Lower leg skin (tissue), 4 donors: Measurements from ENCODE around the gene PARS2. TPM values are rescaled to one million over a fixed set of nuclear protein-coding genes. Genes with fewer than 3 reads are reported as not detected.

ENCODE experiments used
- DNase-seq, 2 donors: peaks; one replicate each; pipeline ENCODE4 v3.0.0-alpha.2; 2019; ENCODE audit warnings: low spot score in 2 of 2
- H3K4me3 ChIP-seq: fragments of 200-600 bp; sonication (generic); 2 replicates; pipeline ENCODE4 v1.5.1; 2017; ENCODE audit warnings: mild to moderate bottlenecking, low read depth; ENCODE audit not compliant: poor library complexity, severe bottlenecking
- POLR2A ChIP-seq, 2 donors: fragments of 450-650 bp; IDR thresholded peaks; one replicate each; pipeline ENCODE4 v1.6.1; 2016 to 2017; ENCODE audit warnings: antibody characterized with exemption in 2 of 2, mild to moderate bottlenecking in 1 of 2, moderate library complexity in 1 of 2
- WGBS, 2 donors: methylation state at CpG; one replicate each; pipeline ENCODE4 v1.1.5; 2018; 5-methylcytosine and 5-hydroxymethylcytosine counted together
- intact Hi-C: fragments of 100-400 bp; cut with DNase I; formaldehyde crosslinking; loops from one replicate; pipeline ENCODE4 v1.15.0; 2023; ENCODE audit warnings: low total_unique reads
- total RNA-seq, 4 donors: library from RNA; depleted of rRNA; stranded (reverse); fragments of >200 nt; gene quantifications; one replicate each; pipeline ENCODE4 v1.1.0, GENCODE V29; 2016
- TF ChIP-seq, protein P1 (sequence below), 3 donors: fragments of 450-650 bp; IDR thresholded peaks; one replicate each; pipeline ENCODE4 v1.5.1; 2016; ENCODE audit warnings: antibody characterized with exemption in 3 of 3, mild to moderate bottlenecking in 3 of 3, moderate library complexity in 2 of 3

PARS2 gene
- total RNA-seq, 4 donors from 2014 or later = 4.0 to 7.7 (median 5.1) TPM

DNA sequence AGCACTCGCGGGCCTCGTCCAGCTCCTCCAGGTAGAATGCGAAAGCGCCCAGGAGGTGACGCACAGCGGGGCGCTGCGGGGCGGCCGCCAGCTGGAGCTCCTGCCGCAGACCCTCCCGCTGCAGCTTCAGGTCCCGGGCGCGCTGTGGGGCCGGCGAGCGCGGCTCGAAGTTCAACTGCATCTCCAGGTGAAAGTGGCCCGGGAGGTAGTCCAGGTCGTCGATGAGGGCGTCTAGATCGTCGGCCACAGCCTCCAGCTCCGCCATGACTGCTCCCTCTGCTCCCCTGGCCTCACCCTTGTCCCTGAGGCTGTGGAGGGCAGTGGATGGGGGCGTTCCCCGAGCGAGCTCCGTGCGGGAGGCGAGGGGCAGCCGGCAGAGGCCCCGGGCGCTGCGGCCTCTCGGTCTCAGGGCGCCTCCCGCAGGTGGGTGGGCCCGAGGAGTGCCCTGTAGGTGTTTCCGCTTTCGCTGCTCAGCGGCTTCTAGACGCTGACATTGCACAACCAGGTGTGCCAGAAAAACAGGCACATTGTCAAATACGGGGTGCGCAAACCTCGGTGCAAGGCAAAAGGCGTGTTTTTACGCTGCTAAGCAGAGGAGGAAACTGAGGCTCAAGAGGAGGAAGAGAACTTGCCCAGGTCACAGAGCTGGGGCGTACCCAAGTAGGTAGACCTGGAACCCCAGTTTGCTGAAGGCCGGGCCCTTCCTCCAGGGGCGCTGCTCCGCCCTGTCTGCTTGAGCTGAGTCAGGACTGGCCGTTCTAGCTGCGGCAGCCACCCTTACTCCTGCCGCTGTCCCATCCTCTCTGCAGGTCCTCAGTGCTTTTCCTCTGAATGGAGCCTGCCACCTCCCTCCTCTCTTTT, 36.8 kb upstream of the PARS2 start, which contains the start of gene TTC22:
TSS of gene TTC22 (minus strand) at position 425 of the 861 bp plus-strand sequence. CDS start at position 265, 160 bp downstream.
- 3 to 4% methylated on average over 36 to 57 of the region's 58 CpGs for WGBS, 2 donors
- no peak for TF ChIP-seq POLR2A (IDR thresholded peaks at IDR 0.05)
- TF ChIP-seq, protein P1, sequence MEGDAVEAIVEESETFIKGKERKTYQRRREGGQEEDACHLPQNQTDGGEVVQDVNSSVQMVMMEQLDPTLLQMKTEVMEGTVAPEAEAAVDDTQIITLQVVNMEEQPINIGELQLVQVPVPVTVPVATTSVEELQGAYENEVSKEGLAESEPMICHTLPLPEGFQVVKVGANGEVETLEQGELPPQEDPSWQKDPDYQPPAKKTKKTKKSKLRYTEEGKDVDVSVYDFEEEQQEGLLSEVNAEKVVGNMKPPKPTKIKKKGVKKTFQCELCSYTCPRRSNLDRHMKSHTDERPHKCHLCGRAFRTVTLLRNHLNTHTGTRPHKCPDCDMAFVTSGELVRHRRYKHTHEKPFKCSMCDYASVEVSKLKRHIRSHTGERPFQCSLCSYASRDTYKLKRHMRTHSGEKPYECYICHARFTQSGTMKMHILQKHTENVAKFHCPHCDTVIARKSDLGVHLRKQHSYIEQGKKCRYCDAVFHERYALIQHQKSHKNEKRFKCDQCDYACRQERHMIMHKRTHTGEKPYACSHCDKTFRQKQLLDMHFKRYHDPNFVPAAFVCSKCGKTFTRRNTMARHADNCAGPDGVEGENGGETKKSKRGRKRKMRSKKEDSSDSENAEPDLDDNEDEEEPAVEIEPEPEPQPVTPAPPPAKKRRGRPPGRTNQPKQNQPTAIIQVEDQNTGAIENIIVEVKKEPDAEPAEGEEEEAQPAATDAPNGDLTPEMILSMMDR (IDR thresholded peaks at IDR 0.05) = no peak
- intact Hi-C loops = no loop called here
- peak in 1 of 2 donors; percentile 89 for DNase-seq
- H3K4me3 ChIP-seq = peak within 1 kb of the TSS; percentile 35

DNA sequence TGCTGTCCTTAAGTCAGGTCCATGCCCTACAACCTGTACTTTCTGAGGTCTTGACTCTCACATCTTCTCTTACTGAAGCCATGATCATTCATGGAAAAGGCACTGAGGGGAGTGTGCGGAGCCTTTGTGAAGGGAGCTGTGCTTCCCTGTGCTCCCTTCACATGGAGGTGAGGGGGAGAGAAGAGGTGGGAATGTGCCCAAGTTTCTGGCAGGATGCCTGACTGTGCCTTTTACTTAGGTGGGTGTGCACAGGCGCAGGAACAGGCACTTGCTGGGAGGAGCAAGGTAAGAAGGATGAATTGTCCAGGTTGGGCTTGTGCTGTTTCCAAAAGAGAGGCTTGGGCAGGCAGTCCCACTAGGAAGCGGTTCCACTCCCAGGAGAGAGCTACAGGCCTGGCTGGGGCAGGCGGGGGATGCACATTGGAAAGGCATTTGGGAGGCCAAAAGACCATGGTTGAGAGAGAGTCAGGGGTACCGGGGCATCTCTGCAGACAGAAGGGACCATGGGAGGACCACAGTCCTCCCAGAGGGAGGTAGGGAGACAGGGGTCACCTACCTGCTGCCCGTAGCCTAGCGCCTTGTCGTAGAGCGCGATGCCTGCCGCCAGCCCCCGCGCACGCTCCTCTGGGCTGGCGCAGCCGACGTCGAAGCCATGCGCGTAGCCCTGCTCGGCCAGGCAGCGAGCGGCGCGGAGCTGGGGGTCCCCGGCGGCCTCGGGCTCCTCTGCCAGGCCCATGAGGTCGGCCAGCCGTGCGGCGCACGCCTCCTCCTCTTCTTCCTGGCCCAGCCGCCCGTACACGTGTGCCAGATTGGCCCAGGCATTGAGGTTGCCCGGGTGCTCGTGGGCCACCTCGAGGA, 35.9 kb upstream of the PARS2 start:
- H3K4me3 ChIP-seq = peak overlapping the region; percentile 35
- peak in 1 of 2 donors; percentile 82 for DNase-seq
- TF ChIP-seq POLR2A (IDR thresholded peaks at IDR 0.05) = no peak
- TF ChIP-seq, protein P1 (IDR thresholded peaks at IDR 0.05) = no peak
- 37 to 53% methylated on average over 18 to 27 of the region's 39 CpGs for WGBS, 2 donors
- intact Hi-C loops = no loop called here

DNA sequence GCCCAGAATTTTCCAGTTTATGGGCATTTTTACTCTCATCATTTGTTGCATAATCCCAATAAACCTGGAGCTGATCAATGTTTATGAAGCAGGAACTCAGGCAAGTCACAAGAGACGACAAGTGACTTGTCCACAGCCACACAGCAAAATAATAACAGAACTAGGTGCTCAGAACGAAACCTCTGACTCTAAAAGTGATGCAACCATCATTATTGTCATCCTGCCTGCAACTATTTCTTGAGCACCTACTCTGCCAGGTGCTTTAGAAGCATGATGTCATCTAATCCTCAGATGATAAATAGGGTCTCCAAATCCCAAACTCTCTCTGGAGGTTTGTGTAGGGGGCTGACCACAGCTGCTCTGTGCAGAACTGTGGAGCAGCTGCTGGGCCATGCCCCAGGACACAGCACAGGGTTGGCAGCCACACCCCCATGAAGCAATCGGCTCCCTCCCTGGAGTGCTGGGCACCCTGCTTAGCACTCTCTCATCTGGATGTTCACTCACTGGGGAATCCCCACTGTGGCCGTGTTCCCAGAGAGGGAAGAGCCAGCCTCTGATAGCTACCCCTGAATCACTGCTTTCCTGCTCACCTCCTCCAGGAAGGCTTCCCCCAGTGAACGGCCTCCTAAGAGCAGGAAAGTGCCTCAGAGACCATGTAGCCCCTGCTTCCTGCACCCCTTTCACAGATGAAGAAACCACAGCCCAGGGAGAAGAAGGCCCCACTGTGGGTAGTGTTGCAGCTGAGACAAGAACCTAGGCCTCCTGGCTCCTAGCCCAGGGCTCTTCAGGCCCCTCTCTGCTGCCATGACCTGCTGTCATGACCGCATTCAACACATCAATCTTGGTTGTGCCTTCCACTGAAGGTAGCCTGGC, 34.7 kb upstream of the PARS2 start:
- TF ChIP-seq POLR2A (IDR thresholded peaks at IDR 0.05) = no peak
- TF ChIP-seq, protein P1 (IDR thresholded peaks at IDR 0.05) = no peak
- intact Hi-C loops = no loop called here
- peak in 1 of 2 donors; percentile 70 for DNase-seq
- 41 to 55% methylated on average over 6 of the region's 6 CpGs for WGBS, 2 donors
- H3K4me3 ChIP-seq = no peak overlapping the region

DNA sequence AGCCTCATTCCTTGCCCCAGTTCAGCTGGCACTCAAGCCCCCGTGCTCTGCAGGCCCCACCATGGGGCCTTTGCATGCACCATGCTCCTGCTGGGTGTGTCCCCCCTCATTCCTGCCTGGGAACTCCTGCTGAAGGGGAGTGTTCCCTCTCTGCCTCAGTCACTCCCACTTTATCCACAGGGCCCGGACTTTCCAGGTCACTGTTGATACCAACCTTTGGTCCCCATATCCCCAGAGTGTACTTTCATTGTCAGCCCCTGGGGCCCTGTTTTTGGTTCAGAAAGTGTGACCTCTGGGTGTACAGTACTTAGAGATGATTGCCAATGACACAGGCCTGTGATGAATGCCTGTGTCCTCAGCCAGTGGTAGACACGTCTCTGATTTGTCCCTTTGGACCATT, 33.9 kb upstream of the PARS2 start:
- TF ChIP-seq, protein P1 (IDR thresholded peaks at IDR 0.05) = no peak
- intact Hi-C loops = no loop called here
- peak in 1 of 2 donors; percentile 63 for DNase-seq

DNA sequence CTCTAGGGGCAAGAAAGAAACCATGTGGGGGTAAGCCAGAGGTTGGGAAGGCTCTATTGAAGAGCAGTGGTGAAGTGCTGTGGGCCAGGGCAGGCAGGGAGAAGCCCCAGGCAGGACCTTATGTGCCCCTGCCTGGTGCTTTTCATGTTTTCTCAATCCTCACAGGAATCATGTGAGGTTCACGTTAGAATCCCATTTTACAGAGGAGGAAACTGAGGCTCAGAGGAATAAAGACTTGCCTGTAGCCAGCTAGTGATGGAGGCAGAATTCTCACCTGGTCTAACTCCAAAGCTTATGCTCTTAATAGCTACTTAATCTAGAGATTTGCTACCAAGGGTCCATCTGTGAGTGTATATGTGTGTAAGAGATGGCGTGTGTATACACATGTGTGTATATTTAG, 32.6 kb upstream of the PARS2 start:
- no peak overlapping the region for H3K4me3 ChIP-seq

More for the DNA sequence above, 33.9 kb upstream of the PARS2 start:
- WGBS, 2 donors = 53 to 67% methylated on average over 3 of the region's 3 CpGs
- no peak overlapping the region for H3K4me3 ChIP-seq

More for the DNA sequence above, 32.6 kb upstream of the PARS2 start:
- no peak for DNase-seq
- intact Hi-C loops = no loop called here
- 90 to 95% methylated on average over 2 of the region's 2 CpGs for WGBS, 2 donors
- TF ChIP-seq, protein P1 (IDR thresholded peaks at IDR 0.05) = no peak
- no peak for TF ChIP-seq POLR2A (IDR thresholded peaks at IDR 0.05)
